ENCODE measurements around the gene FXYD4.
"Not testable (repeated sequence)": the region's sequence is repeated elsewhere in the genome, so short reads cannot be mapped to it uniquely, and the experiment has no call there.

The FXYD4 gene

GRCh38 chr10:43419997-43420368 is 48.5 kb downstream of the FXYD4 start:
- no peak for DNase-seq (ENCODE audit: low read depth)

DNA sequence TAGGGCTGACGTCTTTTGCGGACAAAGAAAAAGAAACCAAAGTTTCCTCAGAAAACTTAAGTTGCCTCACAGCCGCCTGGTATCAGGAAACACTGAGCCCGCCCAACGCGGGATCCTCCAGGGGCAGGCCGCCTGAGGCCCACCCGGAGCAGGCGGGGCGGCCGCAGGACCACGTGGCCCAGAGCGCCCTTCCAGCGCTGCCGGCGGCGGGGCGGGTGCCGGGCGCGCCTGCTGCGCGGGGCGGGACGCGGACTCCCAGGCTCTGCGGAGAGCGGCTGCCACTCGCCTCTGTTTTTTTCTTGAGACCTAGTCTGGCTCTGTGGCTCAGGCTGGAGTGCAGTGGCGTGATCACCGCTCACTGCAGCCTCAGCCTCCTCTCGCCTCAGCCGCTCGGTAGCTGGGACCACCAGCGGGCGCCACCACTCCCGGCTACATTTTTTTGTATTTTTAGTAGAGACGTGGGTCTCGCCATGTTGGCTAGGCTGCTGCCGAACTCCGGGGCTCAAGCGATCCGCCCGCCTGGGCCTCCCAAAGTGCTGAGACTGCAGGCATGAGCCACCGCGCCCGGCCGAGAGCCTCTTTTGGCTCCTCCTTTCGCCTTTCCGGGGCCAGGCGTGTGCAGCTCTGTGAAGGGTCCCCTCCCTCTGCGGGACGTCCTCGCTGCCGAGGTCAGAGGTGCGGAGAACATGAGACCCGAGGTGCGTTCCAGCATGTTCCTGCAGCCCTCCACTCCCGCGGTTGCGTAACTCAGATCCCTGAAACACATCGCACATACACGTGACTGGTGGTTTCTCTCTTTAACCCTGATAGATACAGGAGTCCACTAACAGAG is 49.1 kb downstream of the FXYD4 start:
- DNase-seq (ENCODE audit: low read depth), result peak; percentile 65

- DNase-seq (ENCODE audit: low read depth), result no peak
Measured at GRCh38 chr10:43421201-43421507, 49.7 kb downstream of the FXYD4 start.

- DNase-seq (ENCODE audit: low read depth), result no peak
Measured at GRCh38 chr10:43421519-43421918, 50.1 kb downstream of the FXYD4 start.

DNA sequence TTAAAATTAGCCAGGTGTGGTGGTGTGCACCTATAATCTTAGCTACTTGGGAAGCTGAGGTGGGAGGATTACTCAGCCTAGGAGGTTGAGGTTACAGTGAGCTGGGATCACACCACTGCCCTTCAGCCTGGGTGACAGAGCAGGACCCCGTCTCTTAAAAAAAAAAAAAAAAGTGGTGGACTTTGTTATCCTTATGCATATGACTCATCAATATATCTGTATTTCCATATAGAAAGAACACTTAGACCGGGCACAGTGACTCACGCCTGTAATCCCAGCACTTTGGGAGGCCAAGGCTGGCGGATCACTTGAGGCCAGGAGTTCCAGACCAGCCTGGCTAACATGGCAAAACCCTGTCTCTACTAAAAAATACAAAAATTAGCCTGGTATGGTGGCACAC is 50.5 kb downstream of the FXYD4 start:
- DNase-seq (ENCODE audit: low read depth), result not testable (repeated sequence)

DNA sequence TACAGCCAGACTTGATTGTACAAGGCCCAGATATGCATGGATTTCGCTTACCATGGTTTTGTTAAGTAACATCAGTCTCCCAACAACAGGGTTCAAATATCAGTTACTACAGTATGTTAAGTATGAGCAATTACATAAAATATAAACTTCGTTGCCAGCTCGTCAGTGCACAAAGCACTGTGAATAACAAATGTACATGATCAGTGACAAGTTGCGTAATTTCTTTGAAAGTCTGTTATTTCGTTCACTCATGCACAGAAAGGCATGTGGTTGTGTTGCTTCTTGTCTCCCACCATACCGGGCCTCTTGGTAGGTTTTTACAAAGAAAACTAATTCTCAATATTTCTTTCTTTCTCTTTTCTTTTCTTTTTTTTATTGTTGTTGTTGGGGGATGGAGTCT is 53.0 kb downstream of the FXYD4 start:
- DNase-seq (ENCODE audit: low read depth), result no peak
